ENCODE results near the gene SEMA3G. TPM values are rescaled to one million over a fixed set of nuclear protein-coding genes. Genes with fewer than 3 reads are reported as not detected.

SEMA3G gene
- polyA plus RNA-seq, 1 donor from 2014 or later = not detected

- Histone ChIP-seq H4K20me1 (ENCODE audit: insufficient read depth) (no peaks in the 10 kb centered on the region), H3K4me3 (ENCODE audit: low read length) (no peak overlapping the region), H3K27ac (ENCODE audit: low read length) (no peak overlapping the region)
Observed at GRCh38 chr3:52480768-52481715, 36.1 kb upstream of the SEMA3G start.

GRCh38 chr3:52479877-52480575, 35.1 kb upstream of the SEMA3G start:
- TF ChIP-seq EZH2 (IDR thresholded peaks at IDR 0.05; ENCODE audit: borderline replicate concordance, insufficient read depth, low read length, poor library complexity, severe bottlenecking) = no peak
- TF ChIP-seq EP300 (conservative IDR thresholded peaks at IDR 0.05; ENCODE audit: poor library complexity, severe bottlenecking) = no peak
- TF ChIP-seq REST (IDR thresholded peaks at IDR 0.05; ENCODE audit: borderline replicate concordance) = no peak
- no peak for TF ChIP-seq RAD21 (conservative IDR thresholded peaks at IDR 0.05)
- TF ChIP-seq MXI1 (conservative IDR thresholded peaks at IDR 0.05; ENCODE audit: poor library complexity, severe bottlenecking) = no peak
- no peak for TF ChIP-seq CTCF (IDR thresholded peaks at IDR 0.05; ENCODE audit: poor library complexity, severe bottlenecking)
- no peak for TF ChIP-seq SMC3 (conservative IDR thresholded peaks at IDR 0.05; ENCODE audit: poor library complexity)
- no peak for TF ChIP-seq POLR2AphosphoS5 (IDR thresholded peaks at IDR 0.05)
- TF ChIP-seq TAF1 (IDR thresholded peaks at IDR 0.05; ENCODE audit: low read depth) = no peak
- Histone ChIP-seq H3K4me2 (ENCODE audit: low read length) (no peak overlapping the region), H3K36me3 (ENCODE audit: insufficient read depth, low read length) (peaks cover 7% of the 10 kb centered on the region), H3K9me2 (ENCODE audit: insufficient read depth, low read length) (no peaks in the 10 kb centered on the region), H3K9ac (ENCODE audit: low read length) (no peak overlapping the region), H3K4me3 (ENCODE audit: low read length) (no peak overlapping the region), H3K9me3 (ENCODE audit: low read length) (no peaks in the 10 kb centered on the region), H2AFZ (ENCODE audit: low read depth, low read length) (no peak overlapping the region), H3K79me2 (replicated peaks; ENCODE audit: insufficient read depth, low read length) (no peaks in the 10 kb centered on the region), H3K27me3 (ENCODE audit: insufficient read depth, low read depth, low read length) (no peaks in the 10 kb centered on the region), H3K27ac (ENCODE audit: low read length) (no peak overlapping the region), H4K20me1 (ENCODE audit: insufficient read depth) (no peaks in the 10 kb centered on the region), H3F3A (ENCODE audit: insufficient read depth, low read length, poor library complexity, severe bottlenecking) (no peaks in the 10 kb centered on the region)

More at GRCh38 chr3:52480768-52481715, 36.1 kb upstream of the SEMA3G start:
- Histone ChIP-seq H3K4me2 (ENCODE audit: low read length) (no peak overlapping the region), H3K9me2 (ENCODE audit: insufficient read depth, low read length) (no peaks in the 10 kb centered on the region), H2AFZ (ENCODE audit: low read depth, low read length) (no peak overlapping the region), H3K9ac (ENCODE audit: low read length) (no peak overlapping the region), H3K36me3 (ENCODE audit: insufficient read depth, low read length) (peaks cover 7% of the 10 kb centered on the region), H3K79me2 (replicated peaks; ENCODE audit: insufficient read depth, low read length) (no peaks in the 10 kb centered on the region), H3F3A (ENCODE audit: insufficient read depth, low read length, poor library complexity, severe bottlenecking) (no peaks in the 10 kb centered on the region), H3K27me3 (ENCODE audit: insufficient read depth, low read depth, low read length) (no peaks in the 10 kb centered on the region), H3K9me3 (ENCODE audit: low read length) (no peaks in the 10 kb centered on the region)
- TF ChIP-seq SMC3 (conservative IDR thresholded peaks at IDR 0.05; ENCODE audit: poor library complexity) = no peak
- TF ChIP-seq MXI1 (conservative IDR thresholded peaks at IDR 0.05; ENCODE audit: poor library complexity, severe bottlenecking) = no peak
- no peak for TF ChIP-seq RAD21 (conservative IDR thresholded peaks at IDR 0.05)
- no peak for TF ChIP-seq EP300 (conservative IDR thresholded peaks at IDR 0.05; ENCODE audit: poor library complexity, severe bottlenecking)
- TF ChIP-seq EZH2 (IDR thresholded peaks at IDR 0.05; ENCODE audit: borderline replicate concordance, insufficient read depth, low read length, poor library complexity, severe bottlenecking) = no peak
- TF ChIP-seq POLR2AphosphoS5 (IDR thresholded peaks at IDR 0.05) = no peak
- TF ChIP-seq TAF1 (IDR thresholded peaks at IDR 0.05; ENCODE audit: low read depth) = no peak
- TF ChIP-seq REST (IDR thresholded peaks at IDR 0.05; ENCODE audit: borderline replicate concordance) = no peak

Measured in neural cell (in vitro differentiated cells).